ENCODE data around the gene GIT2. TPM values are rescaled to one million over a fixed set of nuclear protein-coding genes. Genes with fewer than 3 reads are reported as not detected.

GIT2 gene
- total and polyA plus RNA-seq, 2 of the 13 experiments (the other 11 are each of a cell fraction or from before 2014, with no cell fraction given): 18.4 to 19.8 TPM

GRCh38 chr12:109899783-109900751 lies 96.1 kb downstream of the GIT2 start, which contains the start of gene TCHP (continued):
- TF ChIP-seq ARNT2 (CRISPR knock-in tag; IDR thresholded peaks at IDR 0.05; ENCODE audit: low read depth) (0 out of 2 replicates have a peak, but pooled peaks have one; percentile 76), MTA3 (CRISPR knock-in tag; IDR thresholded peaks at IDR 0.05) (no peak), NRL (CRISPR knock-in tag; IDR thresholded peaks at IDR 0.05; ENCODE audit: borderline replicate concordance) (no peak; the same call in 1 of the 2 replicates), SNAPC2 (CRISPR knock-in tag; IDR thresholded peaks at IDR 0.05) (peak; percentile 36; the same call in 1 of the 2 replicates), PRPF4 (IDR thresholded peaks at IDR 0.05; ENCODE audit: low read depth, low read length, poor library complexity, severe bottlenecking) (no peak), ZXDC (CRISPR knock-in tag; IDR thresholded peaks at IDR 0.05) (no peak), NR0B2 (CRISPR knock-in tag; IDR thresholded peaks at IDR 0.05) (peak; percentile 57; the same call in 1 of the 2 replicates), MLLT10 (CRISPR knock-in tag; IDR thresholded peaks at IDR 0.05) (no peak), NFKBIZ (CRISPR knock-in tag; IDR thresholded peaks at IDR 0.05) (0 out of 2 replicates have a peak, but pooled peaks have one; percentile 56), REPIN1 (CRISPR knock-in tag; IDR thresholded peaks at IDR 0.05; ENCODE audit: borderline replicate concordance, low read depth) (peak; percentile 68; the same call in 1 of the 2 replicates), GABPB1 (CRISPR knock-in tag; IDR thresholded peaks at IDR 0.05) (peak; percentile 80), HMGXB4 (CRISPR knock-in tag; IDR thresholded peaks at IDR 0.05; ENCODE audit: borderline replicate concordance in 1 of 2, low read depth in 1 of 2) (peak; percentile 92 to 97), ZNF562 (CRISPR knock-in tag; IDR thresholded peaks at IDR 0.05; ENCODE audit: borderline replicate concordance) (no peak), LBX2 (CRISPR knock-in tag; IDR thresholded peaks at IDR 0.05; ENCODE audit: borderline replicate concordance) (peak; percentile 31; the same call in 1 of the 2 replicates), TOE1 (CRISPR knock-in tag; IDR thresholded peaks at IDR 0.05) (0 out of 2 replicates have a peak, but pooled peaks have one; percentile 62), PBX2 (CRISPR knock-in tag; IDR thresholded peaks at IDR 0.05) (no peak), DNMT1 (CRISPR knock-in tag; IDR thresholded peaks at IDR 0.05) (no peak), ZSCAN31 (CRISPR knock-in tag; IDR thresholded peaks at IDR 0.05; ENCODE audit: low read depth) (peak; percentile 68), AGO2 (optimal IDR thresholded peaks at IDR 0.05; ENCODE audit: low read depth, low read length) (peak; percentile 40), ZNF556 (CRISPR knock-in tag; IDR thresholded peaks at IDR 0.05; ENCODE audit: borderline replicate concordance) (peak; percentile 90; the same call in 1 of the 2 replicates), ATF7-NPFF (CRISPR knock-in tag; IDR thresholded peaks at IDR 0.05; ENCODE audit: low read depth) (peak; percentile 86)

Measured in HepG2 (cell line).